GM21381 (cell line): ENCODE measurements around the gene IFNL1.
"Not testable (repeated sequence)": the region's sequence is repeated elsewhere in the genome, so short reads cannot be mapped to it uniquely, and the experiment has no call there.

ENCODE experiments used
- ATAC-seq: cut with Tn5 transposase; IDR thresholded peaks from one replicate; pipeline ENCODE4 v1.9.1; 2021; ENCODE audit warnings: mild to moderate bottlenecking, moderate library complexity; ENCODE audit not compliant: unreplicated experiment

Gene IFNL1

DNA sequence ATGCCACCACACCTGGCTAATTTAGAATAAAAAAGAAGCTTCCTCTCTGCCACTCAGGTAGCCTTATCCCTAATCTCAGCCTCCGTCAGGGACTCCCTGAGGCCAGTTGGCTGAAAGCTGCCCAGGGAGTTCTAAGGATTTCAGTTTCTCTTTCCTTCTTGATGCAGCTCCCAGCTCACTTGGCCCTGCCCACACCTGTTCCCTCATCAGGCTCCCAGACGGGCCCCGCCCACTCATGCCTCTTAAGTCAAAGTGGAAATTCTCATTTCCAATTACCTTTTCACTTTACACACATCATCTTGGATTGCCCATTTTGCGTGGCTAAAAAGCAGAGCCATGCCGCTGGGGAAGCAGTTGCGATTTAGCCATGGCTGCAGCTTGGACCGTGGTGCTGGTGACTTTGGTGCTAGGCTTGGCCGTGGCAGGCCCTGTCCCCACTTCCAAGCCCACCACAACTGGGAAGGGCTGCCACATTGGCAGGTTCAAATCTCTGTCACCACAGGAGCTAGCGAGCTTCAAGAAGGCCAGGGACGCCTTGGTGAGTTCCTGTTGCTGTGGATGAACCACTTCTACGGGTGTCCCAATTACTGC lies at the start of gene IFNL1:
Gene IFNL1, plus strand, starts transcription at position 353 of the 591 bp plus-strand sequence. Its CDS starts 15 bp downstream, at position 368.
- no peak for ATAC-seq

DNA sequence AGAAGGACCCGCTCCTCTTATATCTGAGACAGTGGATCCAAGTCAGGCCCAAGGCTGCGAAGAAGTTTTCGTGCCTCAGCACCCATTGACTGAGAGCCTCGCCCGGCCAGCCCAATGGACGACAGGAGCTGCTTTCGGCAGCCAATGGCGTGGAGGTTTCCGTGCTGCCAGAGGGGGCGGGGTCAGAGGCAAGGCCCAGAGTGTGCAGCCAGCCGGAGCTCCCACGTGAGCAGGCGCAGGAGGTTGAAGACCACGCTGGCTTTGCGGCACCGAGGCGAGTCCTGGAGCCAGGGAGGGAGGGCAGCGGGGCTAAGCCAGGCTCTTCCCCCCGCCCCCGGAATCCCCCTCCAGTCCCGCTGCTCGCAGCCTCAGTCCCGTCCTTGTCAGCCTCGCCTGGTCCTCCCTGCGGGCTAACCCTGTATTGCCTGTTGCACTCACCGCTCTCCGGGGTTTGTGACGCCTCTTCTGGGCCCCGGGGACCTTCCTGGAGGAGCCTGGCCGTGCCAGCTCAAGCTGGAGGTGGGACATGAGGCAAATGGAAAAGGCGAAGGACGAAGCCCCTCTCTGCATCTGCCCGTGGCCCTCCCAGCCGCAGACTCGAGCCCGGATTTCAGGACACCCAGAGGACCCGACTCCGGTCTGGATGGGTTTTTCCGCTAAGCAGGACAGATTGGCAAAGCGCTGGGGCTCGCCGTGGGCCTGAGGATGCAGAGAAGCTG lies 49.1 kb upstream of the IFNL1 start:
- ATAC-seq: no peak

DNA sequence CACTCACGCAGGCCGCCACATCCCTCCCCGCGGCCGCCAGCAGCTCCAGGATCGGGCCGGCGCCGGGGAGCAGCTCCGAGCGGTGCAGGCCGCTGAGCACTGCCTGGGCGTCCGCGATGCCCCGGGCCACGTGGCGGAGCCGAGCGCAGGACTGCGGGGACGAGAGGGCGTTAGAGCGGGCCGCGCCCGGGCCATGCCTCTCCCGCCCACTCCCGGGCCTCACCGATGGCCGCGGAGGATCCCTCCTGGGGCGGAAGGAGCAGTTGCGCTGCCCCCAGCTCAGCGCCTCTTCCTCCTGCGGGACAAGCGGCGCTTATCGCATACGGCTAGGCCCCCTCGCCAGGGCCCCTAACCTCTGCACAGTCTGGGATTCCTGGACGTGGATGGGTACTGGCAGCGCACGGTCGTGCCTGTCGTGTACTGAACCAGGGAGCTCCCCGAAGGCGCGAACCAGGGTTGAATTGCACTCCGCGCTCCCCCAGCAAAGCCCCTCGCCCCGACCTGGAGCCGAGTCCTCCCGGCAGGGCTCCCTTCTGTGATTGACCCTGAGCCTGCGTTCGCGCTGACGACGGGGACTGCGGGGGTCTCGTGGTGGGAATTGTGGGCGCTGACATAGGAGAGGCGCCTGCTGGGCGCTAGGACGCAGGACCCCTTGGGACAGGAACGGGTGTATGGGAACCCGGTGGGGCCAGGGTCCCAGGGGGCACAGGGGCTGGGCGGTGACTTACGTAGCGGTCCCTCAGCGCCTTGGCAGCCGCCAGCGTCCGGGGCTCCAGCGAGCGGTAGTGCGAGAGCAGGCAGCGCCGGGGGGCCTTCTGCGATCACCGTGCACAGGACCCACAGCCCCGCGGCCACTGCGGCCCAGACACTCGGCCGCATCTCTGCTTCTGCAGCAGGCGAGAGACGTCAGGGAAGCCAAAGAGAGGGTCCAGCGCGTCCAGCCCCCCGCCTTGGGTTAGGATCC lies 48.2 kb upstream of the IFNL1 start:
- no peak for ATAC-seq

DNA sequence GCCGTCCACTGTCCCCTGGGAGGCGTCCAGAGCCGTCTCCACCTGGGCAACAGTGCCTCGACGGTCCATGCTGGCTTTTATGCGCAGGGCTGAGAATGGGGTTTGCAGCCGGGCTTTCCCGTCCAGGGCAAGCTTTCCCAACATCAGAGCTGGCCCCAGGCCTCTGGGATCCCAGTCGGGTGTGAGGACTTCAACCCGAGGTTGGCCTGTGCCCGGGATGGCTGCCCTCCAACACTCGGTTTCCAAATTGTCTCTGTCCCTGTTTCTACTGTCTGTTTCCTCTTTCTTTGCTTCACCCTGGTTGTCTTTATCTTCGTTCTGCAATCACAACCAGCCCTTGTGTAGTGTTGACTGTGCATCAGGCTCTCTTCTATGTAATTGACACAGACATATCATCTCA lies 47.4 kb upstream of the IFNL1 start, which contains the start of gene IFNL4:
Gene IFNL4, minus strand, starts transcription at position 51 of the 400 bp plus-strand sequence.
- ATAC-seq: no peak

DNA sequence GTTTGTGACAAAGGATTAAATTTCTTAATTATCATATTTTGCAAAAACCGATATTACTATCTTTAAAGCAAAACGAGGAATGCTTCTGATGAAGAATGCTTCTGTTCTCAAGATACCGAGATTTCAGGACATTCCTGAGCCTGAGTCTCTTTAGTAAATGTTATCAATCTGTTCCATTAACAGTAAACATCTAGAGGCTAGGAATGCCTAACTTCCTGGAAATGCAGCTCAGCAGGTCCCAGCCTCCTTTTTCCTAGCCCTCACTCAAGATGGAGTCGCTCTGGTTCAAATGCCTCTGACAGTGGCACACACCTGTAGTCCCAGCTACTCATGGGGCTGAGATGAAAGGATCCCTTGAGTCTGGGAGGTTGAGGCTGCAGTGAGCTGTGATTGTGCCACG lies 45.1 kb upstream of the IFNL1 start:
- no peak for ATAC-seq

DNA sequence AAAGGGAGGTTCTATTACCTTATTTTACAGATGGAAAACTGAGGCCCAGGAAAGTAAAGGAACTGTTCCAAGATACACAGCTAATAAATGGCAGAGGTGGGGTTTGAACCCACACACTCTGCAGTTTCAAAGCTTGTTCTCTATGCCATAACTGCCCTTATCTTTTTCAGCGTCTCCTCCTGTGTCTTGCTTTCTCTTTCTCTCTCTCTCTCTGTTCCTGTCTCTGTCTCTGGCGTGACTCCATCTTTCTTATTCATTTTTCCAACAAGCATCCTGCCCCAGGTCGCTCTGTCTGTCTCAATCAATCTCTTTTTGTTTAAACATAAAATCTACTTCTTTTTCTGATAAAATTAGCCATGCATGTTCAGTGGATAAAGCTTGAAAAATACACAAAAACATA lies 44.4 kb upstream of the IFNL1 start:
- no peak for ATAC-seq

DNA sequence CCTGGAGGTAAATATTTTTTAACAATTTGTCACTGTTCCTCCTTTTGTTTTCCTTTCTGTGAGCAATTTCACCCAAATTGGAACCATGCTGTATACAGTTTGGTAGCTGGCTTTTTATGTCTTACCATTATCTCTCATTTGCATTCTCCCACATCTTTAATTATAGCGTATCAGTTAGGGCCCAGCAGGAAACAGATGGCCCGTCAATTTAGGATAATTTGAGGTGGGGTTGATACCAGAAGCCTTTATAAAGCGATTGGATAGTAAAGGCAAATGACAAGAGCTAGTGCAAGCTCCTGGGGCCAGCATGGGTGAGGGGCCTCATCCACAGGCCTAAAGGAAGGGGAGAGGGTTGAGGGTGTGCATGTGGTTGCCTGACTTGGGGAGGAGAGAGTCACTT lies 43.7 kb upstream of the IFNL1 start:
- no peak for ATAC-seq

DNA sequence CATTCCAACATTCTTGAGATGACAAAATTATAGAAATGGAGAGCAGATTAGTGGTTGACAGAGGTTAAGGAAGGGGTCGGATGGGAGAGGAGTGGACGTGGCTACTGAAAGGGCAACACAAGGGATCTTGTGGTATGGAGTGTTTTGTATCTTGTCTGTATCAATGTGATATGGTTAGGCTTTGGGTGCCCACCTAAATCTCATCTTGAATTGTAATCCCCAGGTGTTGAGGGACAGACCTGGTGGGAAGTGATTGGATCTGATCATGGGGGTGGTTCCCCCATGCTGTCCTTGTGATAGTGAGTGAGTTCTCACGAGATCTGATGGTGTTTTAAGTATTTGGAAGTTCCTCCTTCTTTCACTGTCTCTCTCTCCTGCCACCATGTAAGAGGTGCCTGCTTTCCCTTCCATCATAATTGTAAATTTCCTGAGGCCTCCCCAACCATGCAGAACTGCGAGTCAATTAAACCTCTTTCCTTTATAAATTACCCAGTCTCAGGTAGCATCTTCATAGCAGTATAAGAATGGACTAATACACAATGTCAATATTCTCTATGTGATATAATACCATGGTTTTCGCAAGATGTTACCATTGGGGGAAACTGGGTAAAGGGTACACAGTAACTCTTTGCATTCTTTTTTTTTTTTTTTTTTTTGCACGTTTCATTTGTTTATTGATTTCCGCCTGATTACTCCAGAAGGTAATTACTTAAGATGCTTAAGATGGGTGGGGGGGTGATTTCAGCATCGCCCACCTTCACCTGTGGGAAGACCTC lies 42.6 kb upstream of the IFNL1 start:
- ATAC-seq: no peak

DNA sequence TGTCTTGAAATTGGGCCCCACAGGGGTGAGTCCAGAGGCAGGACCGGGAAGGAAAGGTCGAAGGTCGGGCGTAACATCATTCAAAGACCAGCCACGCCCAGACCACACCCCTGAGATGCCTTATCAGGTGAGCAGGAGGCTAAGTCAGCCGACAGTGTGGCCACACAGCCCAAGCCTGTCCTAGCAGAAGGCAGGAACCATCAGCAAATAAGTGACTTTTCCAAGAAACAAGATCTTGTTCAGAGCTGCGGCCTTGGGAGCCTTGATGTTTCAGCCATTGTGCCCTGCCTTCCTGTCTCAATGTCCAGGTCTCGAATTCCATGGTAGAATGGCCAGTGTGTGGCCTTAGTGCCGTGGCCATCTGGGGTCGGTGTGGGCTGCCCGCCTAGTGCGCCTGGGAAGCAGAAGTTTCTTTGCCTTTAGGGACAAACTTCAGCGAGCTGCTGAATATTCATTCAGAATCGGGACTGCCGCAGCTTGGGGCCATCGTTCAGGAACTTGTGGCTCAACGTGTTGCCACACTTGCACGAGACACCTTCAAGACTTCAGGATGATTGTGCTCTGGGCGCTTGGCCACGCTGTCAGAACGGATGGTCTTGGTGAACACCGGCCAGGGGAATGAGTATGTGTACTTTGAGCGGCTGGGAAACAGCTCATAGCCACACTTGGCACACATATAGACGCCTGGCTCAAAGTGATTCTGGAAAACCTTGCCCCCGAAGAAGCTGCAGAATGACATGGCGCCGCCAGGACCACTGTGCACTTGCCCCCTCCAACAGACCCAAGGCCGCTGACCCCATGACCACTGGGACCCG lies 41.5 kb upstream of the IFNL1 start:
- no peak for ATAC-seq

DNA sequence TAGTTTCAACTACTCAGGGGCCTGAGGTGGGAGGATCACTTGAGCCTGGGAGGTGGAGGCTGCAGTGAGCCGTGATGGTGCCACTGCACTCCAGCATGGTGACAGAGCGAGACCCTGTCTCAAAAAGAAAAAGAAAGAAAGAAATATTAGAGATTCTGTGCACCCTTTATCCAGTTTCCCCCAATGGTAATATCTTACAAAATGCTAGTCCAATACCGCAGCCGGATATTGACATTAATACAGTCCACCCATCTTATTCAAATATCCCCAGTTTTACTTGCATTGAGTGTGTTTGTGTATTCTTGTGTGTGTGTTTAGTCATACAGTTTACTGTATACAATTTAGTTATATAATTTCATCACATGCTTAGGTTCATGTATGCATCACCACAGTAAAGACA lies 39.0 kb upstream of the IFNL1 start:
- ATAC-seq: no peak

DNA sequence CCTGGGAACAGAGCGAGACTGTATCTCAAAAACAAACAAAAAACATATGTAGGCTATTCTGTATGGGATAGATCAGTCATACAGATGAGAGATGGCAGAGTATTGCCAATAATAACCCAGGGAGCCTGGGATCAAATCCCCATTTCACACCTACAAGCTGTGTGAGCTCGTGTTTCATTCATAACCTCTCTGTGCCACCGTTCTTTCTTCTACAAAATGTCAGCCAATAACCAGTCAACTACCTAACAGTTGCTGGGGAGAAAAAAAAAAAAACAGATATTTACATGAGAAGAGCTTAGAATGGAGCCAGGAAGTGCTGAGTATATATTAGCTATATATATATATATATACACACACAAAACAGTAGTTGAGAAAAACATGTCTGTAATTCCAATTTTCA lies 34.5 kb upstream of the IFNL1 start:
- no peak for ATAC-seq

DNA sequence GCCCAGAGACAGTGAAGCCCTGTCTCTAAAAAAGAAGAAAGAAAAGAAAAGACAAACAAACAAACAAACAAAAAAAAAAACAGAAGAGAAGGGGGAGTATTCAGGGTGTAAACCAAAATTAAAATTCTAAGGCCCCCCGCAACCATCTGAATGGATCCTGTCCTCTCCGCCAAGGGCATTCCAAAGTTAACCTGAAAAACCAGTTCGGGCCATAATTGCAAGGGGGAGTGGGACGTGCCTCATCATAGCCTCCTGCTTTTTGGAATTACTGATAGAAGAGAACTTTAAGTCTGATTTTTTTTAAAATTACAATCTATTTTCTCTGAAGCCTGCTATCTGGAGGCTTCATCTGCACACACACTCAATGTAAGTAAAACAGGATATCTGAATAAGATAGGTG lies 33.7 kb upstream of the IFNL1 start:
- no peak for ATAC-seq

DNA sequence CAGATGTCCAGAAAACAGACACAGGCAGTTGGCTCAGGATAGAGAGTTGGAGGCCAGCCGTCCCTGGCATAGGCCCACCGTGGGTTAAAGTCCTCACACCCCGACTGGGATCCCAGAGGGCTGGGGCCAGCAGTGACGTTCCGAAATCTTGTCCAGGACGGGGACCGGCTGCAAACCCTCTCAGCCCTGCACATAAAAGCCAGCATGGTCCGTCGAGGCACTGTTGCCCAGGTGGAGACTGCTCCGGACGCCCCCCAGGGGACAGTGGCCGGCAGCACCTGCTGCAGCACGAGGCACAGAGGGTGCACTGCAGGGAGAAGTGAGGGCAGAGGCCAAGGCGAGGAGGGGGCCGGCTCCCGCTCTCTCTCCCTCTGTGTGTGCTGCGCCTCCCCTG lies 32.3 kb upstream of the IFNL1 start:
- ATAC-seq: no peak

DNA sequence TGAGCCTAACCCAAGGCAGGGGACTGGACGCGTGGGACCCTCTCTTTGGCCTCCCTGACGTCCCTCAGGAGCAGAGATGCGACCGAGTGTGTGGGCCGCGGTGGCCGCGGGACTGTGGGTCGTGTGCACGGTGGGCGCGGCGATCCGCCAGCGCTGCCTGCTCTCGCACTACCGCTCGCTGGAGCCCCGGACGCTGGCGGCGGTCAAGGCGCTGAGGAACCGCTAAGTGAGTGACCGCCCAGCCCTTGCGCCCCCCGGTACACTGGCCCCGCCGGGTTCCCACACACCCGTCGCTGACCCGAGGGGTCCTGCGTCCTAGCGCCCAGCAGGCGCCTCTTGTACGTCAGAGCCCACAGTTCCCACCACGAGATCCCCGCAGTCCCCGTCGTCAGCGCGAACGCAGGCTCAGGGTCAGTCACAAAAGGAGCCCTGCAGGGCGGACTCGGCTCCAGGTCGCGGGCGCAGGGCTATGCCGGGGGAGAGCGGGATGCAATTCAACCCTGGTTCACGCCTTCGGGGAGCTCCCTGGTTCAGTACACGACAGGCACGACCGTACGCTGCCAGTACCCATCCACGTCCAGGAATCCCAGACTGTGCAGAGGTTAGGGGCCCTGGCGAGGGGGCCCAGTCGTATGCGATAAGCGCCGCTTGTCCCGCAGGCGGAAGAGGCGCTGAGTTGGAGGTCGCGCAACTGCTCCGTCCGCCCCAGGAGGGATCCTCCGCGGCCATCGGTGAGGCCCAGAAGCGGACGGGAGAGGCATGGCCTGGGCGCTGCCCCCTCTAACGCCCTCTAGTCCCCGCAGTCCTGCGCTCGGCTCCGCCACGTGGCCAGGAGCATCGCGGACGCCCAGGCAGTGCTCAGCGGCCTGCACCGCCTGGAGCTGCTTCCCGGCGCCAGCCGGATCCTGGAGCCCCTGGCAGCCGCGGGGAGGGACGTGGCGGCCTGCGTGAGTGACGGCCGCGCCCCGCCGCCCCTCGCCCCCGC lies 31.6 kb upstream of the IFNL1 start:
- ATAC-seq: no peak

DNA sequence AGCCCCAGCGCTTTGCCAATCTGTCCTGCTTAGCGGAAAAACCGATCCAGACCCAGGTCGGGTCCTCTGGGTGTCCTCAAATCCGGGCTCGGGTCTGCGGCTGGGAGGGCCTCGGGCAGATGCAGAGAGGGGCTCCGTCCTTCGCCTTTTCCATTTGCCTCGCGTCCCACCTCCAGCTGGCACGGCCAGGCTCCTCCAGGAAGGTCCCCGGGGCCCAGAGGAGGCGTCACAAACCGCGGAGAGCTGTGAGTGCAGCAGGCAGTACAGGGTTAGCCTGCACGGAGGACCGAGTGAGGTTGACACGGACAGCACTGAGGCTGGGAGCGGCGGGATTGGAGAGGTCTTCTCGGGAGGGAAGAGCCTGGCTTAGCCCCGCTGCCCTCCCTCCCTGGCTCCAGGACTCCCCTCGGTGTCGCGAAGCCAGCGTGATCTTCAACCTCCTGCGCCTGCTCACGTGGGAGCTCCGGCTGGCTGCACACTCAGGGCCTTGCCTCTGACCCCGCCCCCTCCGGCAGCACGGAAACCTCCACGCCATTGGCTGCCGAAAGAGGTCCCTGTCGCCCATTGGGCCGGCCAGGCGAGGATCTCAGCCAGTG lies 30.8 kb upstream of the IFNL1 start:
- no peak for ATAC-seq

DNA sequence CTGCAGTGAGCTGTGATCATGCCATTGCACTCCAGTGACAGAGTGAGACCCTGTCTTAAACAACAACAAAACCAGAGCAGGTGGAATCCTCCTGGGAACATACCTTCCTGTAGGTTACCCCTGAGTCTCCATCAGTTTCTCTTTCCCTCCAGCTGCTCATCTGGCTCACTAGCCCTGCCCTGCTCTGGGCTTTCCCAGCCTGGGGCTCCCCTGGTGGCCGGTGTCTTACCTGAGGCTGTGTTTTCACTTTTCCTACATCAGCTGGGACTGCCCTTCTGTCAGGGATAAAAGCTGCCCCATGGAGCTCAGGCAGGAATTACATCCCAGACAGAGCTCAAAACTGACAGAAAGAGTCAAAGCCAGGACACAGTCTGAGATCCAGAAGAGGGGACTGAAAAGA lies 28.1 kb upstream of the IFNL1 start, which contains the start of gene IFNL2:
Gene IFNL2, plus strand, starts transcription at position 312 of the 400 bp plus-strand sequence. CDS start 173 bp downstream, outside the sequence.
- not testable (repeated sequence) for ATAC-seq

DNA sequence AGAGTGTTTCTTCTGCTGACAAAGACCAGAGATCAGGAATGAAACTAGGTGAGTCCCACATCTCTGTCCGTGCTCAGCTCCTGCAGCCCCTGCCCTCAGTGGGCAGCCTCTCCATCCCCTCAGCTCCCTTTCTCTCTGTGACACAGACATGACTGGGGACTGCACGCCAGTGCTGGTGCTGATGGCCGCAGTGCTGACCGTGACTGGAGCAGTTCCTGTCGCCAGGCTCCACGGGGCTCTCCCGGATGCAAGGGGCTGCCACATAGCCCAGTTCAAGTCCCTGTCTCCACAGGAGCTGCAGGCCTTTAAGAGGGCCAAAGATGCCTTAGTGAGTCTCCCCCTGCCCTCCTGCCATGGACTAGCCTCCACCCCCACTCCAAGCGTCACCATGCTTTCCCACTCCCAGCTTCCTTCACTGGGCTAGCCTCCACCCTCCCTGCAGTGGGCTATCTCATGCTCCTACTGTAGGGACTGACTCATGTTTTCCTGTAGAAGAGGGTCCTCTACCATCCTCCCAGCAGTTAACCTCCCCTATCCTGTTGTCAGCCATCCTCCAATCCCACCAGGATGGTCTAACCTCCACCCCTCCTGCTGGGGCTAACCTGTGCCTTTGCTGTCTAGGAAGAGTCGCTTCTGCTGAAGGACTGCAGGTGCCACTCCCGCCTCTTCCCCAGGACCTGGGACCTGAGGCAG lies 27.5 kb upstream of the IFNL1 start:
- not testable (repeated sequence) for ATAC-seq

DNA sequence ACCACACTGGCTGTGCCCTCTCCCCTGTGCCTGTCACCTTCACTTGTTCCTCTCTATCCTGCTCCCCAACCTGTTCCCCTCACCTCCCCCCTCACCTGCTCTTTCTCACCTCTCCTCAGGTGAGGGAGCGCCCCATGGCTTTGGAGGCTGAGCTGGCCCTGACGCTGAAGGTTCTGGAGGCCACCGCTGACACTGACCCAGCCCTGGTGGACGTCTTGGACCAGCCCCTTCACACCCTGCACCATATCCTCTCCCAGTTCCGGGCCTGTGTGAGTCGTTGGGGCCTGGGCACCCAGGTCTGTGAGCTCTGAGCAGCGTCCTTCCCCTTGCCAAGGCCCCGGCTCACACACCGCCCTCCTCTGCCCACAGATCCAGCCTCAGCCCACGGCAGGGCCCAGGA lies 26.8 kb upstream of the IFNL1 start:
- not testable (repeated sequence) for ATAC-seq
